GM18502 (cell line): ENCODE results near the gene EIF4G3.
"Not testable (repeated sequence)": the region's sequence is repeated elsewhere in the genome, so short reads cannot be mapped to it uniquely, and the experiment has no call there.

Experiments used
- ATAC-seq: cut with Tn5 transposase; IDR thresholded peaks from one replicate; pipeline ENCODE4 v1.9.1; 2021; ENCODE audit warnings: mild to moderate bottlenecking; ENCODE audit not compliant: unreplicated experiment, poor library complexity

Gene EIF4G3

GRCh38 chr1:20789598-20789997, 387.1 kb downstream of the EIF4G3 start:
- ATAC-seq = not testable (repeated sequence)

- ATAC-seq = no peak
Measured at GRCh38 chr1:20787840-20788795, 388.6 kb downstream of the EIF4G3 start.

GRCh38 chr1:20787029-20787839, 389.5 kb downstream of the EIF4G3 start, which contains the start of gene HP1BP3:
TSS of gene HP1BP3 (minus strand) at chr1:20787307. CDS start at chr1:20780440, 6,867 bp downstream.
- ATAC-seq = peak; percentile 57

GRCh38 chr1:20786253-20787028, 390.3 kb downstream of the EIF4G3 start:
- ATAC-seq = peak; percentile 82

- ATAC-seq = no peak
Measured at GRCh38 chr1:20785907-20786252, 390.8 kb downstream of the EIF4G3 start.

- no peak for ATAC-seq
Measured at GRCh38 chr1:20775700-20776099, 401.0 kb downstream of the EIF4G3 start.

- no peak for ATAC-seq
Measured at GRCh38 chr1:20771780-20772179, 404.9 kb downstream of the EIF4G3 start.

- no peak for ATAC-seq
Measured at GRCh38 chr1:20770314-20771087, 406.2 kb downstream of the EIF4G3 start.

GRCh38 chr1:20767271-20767670, 409.4 kb downstream of the EIF4G3 start:
- ATAC-seq = no peak

GRCh38 chr1:20763417-20763816, 413.3 kb downstream of the EIF4G3 start:
- ATAC-seq = no peak

- no peak for ATAC-seq
Measured at GRCh38 chr1:20760322-20760721, 416.4 kb downstream of the EIF4G3 start.
